ENCODE data around the gene BAHCC1. TPM values are rescaled to one million over a fixed set of nuclear protein-coding genes. Genes with fewer than 3 reads are reported as not detected.

Gene BAHCC1
- total and polyA plus RNA-seq, 9 of the 15 experiments (the other 6 are each of a cell fraction or from before 2014, with no cell fraction given): 0.14 to 26.9 (median 5.0) TPM

GRCh38 chr17:81396278-81396721 is 1.0 kb downstream of the BAHCC1 start (continued):
- TF ChIP-seq, protein P1, sequence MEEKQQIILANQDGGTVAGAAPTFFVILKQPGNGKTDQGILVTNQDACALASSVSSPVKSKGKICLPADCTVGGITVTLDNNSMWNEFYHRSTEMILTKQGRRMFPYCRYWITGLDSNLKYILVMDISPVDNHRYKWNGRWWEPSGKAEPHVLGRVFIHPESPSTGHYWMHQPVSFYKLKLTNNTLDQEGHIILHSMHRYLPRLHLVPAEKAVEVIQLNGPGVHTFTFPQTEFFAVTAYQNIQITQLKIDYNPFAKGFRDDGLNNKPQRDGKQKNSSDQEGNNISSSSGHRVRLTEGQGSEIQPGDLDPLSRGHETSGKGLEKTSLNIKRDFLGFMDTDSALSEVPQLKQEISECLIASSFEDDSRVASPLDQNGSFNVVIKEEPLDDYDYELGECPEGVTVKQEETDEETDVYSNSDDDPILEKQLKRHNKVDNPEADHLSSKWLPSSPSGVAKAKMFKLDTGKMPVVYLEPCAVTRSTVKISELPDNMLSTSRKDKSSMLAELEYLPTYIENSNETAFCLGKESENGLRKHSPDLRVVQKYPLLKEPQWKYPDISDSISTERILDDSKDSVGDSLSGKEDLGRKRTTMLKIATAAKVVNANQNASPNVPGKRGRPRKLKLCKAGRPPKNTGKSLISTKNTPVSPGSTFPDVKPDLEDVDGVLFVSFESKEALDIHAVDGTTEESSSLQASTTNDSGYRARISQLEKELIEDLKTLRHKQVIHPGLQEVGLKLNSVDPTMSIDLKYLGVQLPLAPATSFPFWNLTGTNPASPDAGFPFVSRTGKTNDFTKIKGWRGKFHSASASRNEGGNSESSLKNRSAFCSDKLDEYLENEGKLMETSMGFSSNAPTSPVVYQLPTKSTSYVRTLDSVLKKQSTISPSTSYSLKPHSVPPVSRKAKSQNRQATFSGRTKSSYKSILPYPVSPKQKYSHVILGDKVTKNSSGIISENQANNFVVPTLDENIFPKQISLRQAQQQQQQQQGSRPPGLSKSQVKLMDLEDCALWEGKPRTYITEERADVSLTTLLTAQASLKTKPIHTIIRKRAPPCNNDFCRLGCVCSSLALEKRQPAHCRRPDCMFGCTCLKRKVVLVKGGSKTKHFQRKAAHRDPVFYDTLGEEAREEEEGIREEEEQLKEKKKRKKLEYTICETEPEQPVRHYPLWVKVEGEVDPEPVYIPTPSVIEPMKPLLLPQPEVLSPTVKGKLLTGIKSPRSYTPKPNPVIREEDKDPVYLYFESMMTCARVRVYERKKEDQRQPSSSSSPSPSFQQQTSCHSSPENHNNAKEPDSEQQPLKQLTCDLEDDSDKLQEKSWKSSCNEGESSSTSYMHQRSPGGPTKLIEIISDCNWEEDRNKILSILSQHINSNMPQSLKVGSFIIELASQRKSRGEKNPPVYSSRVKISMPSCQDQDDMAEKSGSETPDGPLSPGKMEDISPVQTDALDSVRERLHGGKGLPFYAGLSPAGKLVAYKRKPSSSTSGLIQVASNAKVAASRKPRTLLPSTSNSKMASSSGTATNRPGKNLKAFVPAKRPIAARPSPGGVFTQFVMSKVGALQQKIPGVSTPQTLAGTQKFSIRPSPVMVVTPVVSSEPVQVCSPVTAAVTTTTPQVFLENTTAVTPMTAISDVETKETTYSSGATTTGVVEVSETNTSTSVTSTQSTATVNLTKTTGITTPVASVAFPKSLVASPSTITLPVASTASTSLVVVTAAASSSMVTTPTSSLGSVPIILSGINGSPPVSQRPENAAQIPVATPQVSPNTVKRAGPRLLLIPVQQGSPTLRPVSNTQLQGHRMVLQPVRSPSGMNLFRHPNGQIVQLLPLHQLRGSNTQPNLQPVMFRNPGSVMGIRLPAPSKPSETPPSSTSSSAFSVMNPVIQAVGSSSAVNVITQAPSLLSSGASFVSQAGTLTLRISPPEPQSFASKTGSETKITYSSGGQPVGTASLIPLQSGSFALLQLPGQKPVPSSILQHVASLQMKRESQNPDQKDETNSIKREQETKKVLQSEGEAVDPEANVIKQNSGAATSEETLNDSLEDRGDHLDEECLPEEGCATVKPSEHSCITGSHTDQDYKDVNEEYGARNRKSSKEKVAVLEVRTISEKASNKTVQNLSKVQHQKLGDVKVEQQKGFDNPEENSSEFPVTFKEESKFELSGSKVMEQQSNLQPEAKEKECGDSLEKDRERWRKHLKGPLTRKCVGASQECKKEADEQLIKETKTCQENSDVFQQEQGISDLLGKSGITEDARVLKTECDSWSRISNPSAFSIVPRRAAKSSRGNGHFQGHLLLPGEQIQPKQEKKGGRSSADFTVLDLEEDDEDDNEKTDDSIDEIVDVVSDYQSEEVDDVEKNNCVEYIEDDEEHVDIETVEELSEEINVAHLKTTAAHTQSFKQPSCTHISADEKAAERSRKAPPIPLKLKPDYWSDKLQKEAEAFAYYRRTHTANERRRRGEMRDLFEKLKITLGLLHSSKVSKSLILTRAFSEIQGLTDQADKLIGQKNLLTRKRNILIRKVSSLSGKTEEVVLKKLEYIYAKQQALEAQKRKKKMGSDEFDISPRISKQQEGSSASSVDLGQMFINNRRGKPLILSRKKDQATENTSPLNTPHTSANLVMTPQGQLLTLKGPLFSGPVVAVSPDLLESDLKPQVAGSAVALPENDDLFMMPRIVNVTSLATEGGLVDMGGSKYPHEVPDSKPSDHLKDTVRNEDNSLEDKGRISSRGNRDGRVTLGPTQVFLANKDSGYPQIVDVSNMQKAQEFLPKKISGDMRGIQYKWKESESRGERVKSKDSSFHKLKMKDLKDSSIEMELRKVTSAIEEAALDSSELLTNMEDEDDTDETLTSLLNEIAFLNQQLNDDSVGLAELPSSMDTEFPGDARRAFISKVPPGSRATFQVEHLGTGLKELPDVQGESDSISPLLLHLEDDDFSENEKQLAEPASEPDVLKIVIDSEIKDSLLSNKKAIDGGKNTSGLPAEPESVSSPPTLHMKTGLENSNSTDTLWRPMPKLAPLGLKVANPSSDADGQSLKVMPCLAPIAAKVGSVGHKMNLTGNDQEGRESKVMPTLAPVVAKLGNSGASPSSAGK (IDR thresholded peaks at IDR 0.05): no peak
- TF ChIP-seq ZNF311 (CRISPR knock-in tag; IDR thresholded peaks at IDR 0.05): no peak
